GM12878 (cell line): ENCODE results near the gene SNRPA1.
"Not testable (repeated sequence)": the region's sequence is repeated elsewhere in the genome, so short reads cannot be mapped to it uniquely, and the experiment has no call there.

Experiments
- EP300 ChIP-seq, 2 experiments: fragments of 150-350 bp in 1 of 2; IDR thresholded peaks; 2 replicates each; pipeline ENCODE4 v1.6.1; 2011 to 2012; ENCODE audit warnings: low read depth in 2 of 2, low read length in 2 of 2, borderline replicate concordance in 1 of 2, improper control_type of control experiment in 1 of 2, inconsistent platforms in 1 of 2; ENCODE audit not compliant: control insufficient read depth in 1 of 2
- HDAC2 ChIP-seq: fragments of 200-600 bp; sonication (generic); IDR thresholded peaks from 2 replicates; pipeline ENCODE4 v1.6.1; 2017
- MYC ChIP-seq: IDR thresholded peaks from 2 replicates; pipeline ENCODE4 v1.6.1; 2011; ENCODE audit warnings: mild to moderate bottlenecking, low read length, moderate library complexity, inconsistent platforms; ENCODE audit not compliant: insufficient read depth, insufficient replicate concordance, insufficient read length, severe bottlenecking
- POLR2A ChIP-seq: IDR thresholded peaks from 2 replicates; pipeline ENCODE4 v1.6.1; 2011; ENCODE audit warnings: low read depth, mild to moderate bottlenecking, low read length
- RAD21 ChIP-seq: IDR thresholded peaks from 2 replicates; pipeline ENCODE4 v1.6.1; 2011; ENCODE audit warnings: mild to moderate bottlenecking, low read depth, low read length, moderate library complexity; ENCODE audit not compliant: insufficient read depth
- RELA ChIP-seq: fragments of 450-650 bp; IDR thresholded peaks from 2 replicates; pipeline ENCODE4 v1.8.0; 2014; ENCODE audit warnings: borderline replicate concordance; ENCODE audit not compliant: partially characterized antibody
- TF ChIP-seq, protein P1 (sequence below), 3 experiments: IDR thresholded peaks in 2 of 3; conservative IDR thresholded peaks in 1 of 3; 2 replicates each; pipeline ENCODE4 v1.5.1; 2011; ENCODE audit warnings: low read depth in 3 of 3, low read length in 3 of 3, mild to moderate bottlenecking in 3 of 3, control low read depth in 2 of 3, moderate library complexity in 2 of 3, inconsistent platforms in 1 of 3, mixed read lengths in 1 of 3; ENCODE audit not compliant: control insufficient read depth in 2 of 3, insufficient read depth in 1 of 3; ENCODE audit errors: extremely low read depth in 1 of 3

DNA sequence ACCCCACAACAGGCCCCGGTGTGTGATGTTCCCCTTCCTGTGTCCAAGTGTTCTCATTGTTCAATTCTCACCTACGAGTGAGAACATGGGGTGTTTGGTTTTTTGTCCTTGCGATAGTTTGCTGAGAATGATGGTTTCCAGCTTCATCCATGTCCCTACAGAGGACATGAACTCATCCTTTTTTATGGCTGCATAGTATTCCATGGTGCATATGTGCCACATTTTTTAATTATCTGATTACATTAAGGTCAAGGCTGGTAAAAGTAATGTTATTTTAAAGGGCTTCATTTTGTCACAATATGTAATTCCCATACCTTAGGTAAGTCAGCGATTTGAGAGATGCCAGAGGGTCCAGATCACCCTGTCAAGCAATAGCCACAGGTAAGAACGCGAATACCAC, 7.7 kb downstream of the SNRPA1 start:
- TF ChIP-seq EP300 (IDR thresholded peaks at IDR 0.05; ENCODE audit: borderline replicate concordance in 1 of 2, control insufficient read depth in 1 of 2, low read depth in 2 of 2, low read length in 2 of 2); POLR2A; RELA; RAD21; HDAC2; MYC: not testable (repeated sequence)
- TF ChIP-seq, protein P1, sequence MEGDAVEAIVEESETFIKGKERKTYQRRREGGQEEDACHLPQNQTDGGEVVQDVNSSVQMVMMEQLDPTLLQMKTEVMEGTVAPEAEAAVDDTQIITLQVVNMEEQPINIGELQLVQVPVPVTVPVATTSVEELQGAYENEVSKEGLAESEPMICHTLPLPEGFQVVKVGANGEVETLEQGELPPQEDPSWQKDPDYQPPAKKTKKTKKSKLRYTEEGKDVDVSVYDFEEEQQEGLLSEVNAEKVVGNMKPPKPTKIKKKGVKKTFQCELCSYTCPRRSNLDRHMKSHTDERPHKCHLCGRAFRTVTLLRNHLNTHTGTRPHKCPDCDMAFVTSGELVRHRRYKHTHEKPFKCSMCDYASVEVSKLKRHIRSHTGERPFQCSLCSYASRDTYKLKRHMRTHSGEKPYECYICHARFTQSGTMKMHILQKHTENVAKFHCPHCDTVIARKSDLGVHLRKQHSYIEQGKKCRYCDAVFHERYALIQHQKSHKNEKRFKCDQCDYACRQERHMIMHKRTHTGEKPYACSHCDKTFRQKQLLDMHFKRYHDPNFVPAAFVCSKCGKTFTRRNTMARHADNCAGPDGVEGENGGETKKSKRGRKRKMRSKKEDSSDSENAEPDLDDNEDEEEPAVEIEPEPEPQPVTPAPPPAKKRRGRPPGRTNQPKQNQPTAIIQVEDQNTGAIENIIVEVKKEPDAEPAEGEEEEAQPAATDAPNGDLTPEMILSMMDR (IDR thresholded peaks at IDR 0.05 in 2 of 3, conservative IDR thresholded peaks at IDR 0.05 in 1 of 3; ENCODE audit: control insufficient read depth in 2 of 3, extremely low read depth in 1 of 3, insufficient read depth in 1 of 3, low read depth in 3 of 3, low read length in 3 of 3) = not testable (repeated sequence)
